Osteocyte (in vitro differentiated cells): ENCODE data around the gene KPNA2. TPM values are rescaled to one million over a fixed set of nuclear protein-coding genes. Genes with fewer than 3 reads are reported as not detected.
"Not testable (repeated sequence)": the region's sequence is repeated elsewhere in the genome, so short reads cannot be mapped to it uniquely, and the experiment has no call there.

Experiments used
- DNase-seq: peaks from one replicate; pipeline ENCODE4 v3.0.0; 2021; ENCODE audit warnings: mixed read lengths; ENCODE audit not compliant: unreplicated experiment; ENCODE audit errors: extremely low spot score
- H3K27ac Mint-ChIP-seq: one replicate; pipeline ENCODE4 v1.8.0; 2021; ENCODE audit warnings: mild to moderate bottlenecking, mixed read lengths; ENCODE audit not compliant: unreplicated experiment
- H3K27me3 Mint-ChIP-seq: one replicate; pipeline ENCODE4 v1.8.0; 2021; ENCODE audit warnings: mixed read lengths; ENCODE audit not compliant: unreplicated experiment
- H3K36me3 Mint-ChIP-seq: one replicate; pipeline ENCODE4 v1.8.0; 2021; ENCODE audit warnings: mixed read lengths; ENCODE audit not compliant: unreplicated experiment
- H3K4me1 Mint-ChIP-seq: one replicate; pipeline ENCODE4 v1.8.0; 2021; ENCODE audit warnings: mixed read lengths; ENCODE audit not compliant: unreplicated experiment
- H3K4me3 Mint-ChIP-seq: one replicate; pipeline ENCODE4 v1.8.0; 2021; ENCODE audit warnings: mild to moderate bottlenecking, moderate library complexity, mixed read lengths; ENCODE audit not compliant: unreplicated experiment
- H3K9me3 Mint-ChIP-seq: one replicate; pipeline ENCODE4 v1.8.0; 2021; ENCODE audit warnings: mixed read lengths; ENCODE audit not compliant: unreplicated experiment
- total RNA-seq: library from RNA; stranded (reverse); gene quantifications from 2 replicates; pipeline ENCODE4 v1.2.1, GENCODE V29; 2021
- TF ChIP-seq, protein P1 (sequence below): fragments of 200-600 bp; sonication (generic); IDR thresholded peaks from 2 replicates; pipeline ENCODE4 v1.5.0; 2021; ENCODE audit warnings: antibody characterized with exemption, mild to moderate bottlenecking, moderate library complexity

Gene KPNA2
- total RNA-seq, 1 donor from 2014 or later, result 95.0 TPM

- H3K4me3 Mint-ChIP-seq, result peak overlapping the region; percentile 14
Observed at GRCh38 chr17:68034452-68034776, 1.1 kb upstream of the KPNA2 start.

GRCh38 chr17:68035131-68035522, 408 bp upstream of the KPNA2 start:
- peak; percentile 97 for DNase-seq
- Mint-ChIP-seq H3K4me3 (peak overlapping the region; percentile 96), H3K27ac (peak overlapping the region; percentile 95), H3K9me3 (no peaks in the 10 kb centered on the region), H3K36me3 (peaks cover 16% of the 10 kb centered on the region), H3K4me1 (peaks cover 33% of the 10 kb centered on the region), H3K27me3 (no peaks in the 10 kb centered on the region)
- TF ChIP-seq, protein P1, sequence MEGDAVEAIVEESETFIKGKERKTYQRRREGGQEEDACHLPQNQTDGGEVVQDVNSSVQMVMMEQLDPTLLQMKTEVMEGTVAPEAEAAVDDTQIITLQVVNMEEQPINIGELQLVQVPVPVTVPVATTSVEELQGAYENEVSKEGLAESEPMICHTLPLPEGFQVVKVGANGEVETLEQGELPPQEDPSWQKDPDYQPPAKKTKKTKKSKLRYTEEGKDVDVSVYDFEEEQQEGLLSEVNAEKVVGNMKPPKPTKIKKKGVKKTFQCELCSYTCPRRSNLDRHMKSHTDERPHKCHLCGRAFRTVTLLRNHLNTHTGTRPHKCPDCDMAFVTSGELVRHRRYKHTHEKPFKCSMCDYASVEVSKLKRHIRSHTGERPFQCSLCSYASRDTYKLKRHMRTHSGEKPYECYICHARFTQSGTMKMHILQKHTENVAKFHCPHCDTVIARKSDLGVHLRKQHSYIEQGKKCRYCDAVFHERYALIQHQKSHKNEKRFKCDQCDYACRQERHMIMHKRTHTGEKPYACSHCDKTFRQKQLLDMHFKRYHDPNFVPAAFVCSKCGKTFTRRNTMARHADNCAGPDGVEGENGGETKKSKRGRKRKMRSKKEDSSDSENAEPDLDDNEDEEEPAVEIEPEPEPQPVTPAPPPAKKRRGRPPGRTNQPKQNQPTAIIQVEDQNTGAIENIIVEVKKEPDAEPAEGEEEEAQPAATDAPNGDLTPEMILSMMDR, result no peak

More at GRCh38 chr17:68034452-68034776, 1.1 kb upstream of the KPNA2 start:
- H3K36me3 Mint-ChIP-seq, result peaks cover 13% of the 10 kb centered on the region
- H3K27me3 Mint-ChIP-seq, result no peaks in the 10 kb centered on the region
- DNase-seq, result no peak
- H3K4me1 Mint-ChIP-seq, result peaks cover 33% of the 10 kb centered on the region
- H3K27ac Mint-ChIP-seq, result no peak overlapping the region
- TF ChIP-seq, protein P1, result no peak
- H3K9me3 Mint-ChIP-seq, result no peaks in the 10 kb centered on the region

- no peak for DNase-seq
- Mint-ChIP-seq H3K27ac (peak overlapping the region; percentile 95), H3K9me3 (no peaks in the 10 kb centered on the region), H3K4me3 (peak overlapping the region; percentile 96), H3K27me3 (no peaks in the 10 kb centered on the region), H3K36me3 (peaks cover 28% of the 10 kb centered on the region), H3K4me1 (peaks cover 34% of the 10 kb centered on the region)
- TF ChIP-seq, protein P1, result no peak
Observed at GRCh38 chr17:68036304-68037147, 991 bp downstream of the KPNA2 start.

DNA sequence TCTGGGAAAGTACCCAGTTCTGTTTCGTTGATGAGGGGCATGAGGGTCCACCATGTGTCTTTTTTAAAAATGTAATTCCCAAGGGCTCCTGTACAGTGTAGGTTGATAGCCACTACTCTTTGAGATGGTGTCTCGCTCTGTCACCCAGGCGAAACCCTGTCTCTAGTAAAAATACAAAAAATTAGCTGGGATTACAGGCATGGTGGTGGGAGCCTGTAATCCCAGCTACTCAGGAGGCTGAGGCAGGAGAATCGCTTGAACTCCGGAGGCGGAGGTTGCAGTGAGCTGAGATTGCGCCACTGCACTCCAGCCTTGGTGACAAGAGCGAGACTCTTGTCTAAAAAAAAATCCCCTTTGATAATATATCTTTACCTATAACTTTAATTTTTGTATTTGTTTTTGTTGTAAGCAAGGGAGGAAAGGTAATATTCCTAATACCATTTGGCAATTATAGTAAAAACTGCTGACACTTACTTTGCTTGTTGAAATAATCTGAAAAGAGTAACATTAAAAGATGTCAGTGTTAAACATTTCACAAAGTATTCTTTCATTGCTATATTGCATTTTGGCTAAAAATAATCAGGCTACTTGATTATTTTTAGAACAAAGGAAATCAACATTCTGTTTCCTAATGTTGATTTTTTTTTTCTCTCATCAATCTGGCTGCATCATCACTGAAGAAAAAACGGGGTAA, 11.8 kb downstream of the KPNA2 start:
- H3K36me3 Mint-ChIP-seq, result peaks cover 42% of the 10 kb centered on the region
- H3K27me3 Mint-ChIP-seq, result no peaks in the 10 kb centered on the region
- H3K4me1 Mint-ChIP-seq, result peaks cover 1% of the 10 kb centered on the region
- TF ChIP-seq, protein P1, result no peak
- no peak for DNase-seq
- H3K27ac Mint-ChIP-seq, result no peak overlapping the region
- H3K4me3 Mint-ChIP-seq, result no peak overlapping the region
- H3K9me3 Mint-ChIP-seq, result no peaks in the 10 kb centered on the region

- H3K9me3 Mint-ChIP-seq, H3K27ac Mint-ChIP-seq, H3K4me3 Mint-ChIP-seq, H3K27me3 Mint-ChIP-seq, H3K4me1 Mint-ChIP-seq, DNase-seq: not testable (repeated sequence)
- peaks cover 38% of the 10 kb centered on the region for H3K36me3 Mint-ChIP-seq
Observed at GRCh38 chr17:68047890-68048542, 12.5 kb downstream of the KPNA2 start.
